ENCODE data around the gene ATAD3A.
"Not testable (repeated sequence)": the region's sequence is repeated elsewhere in the genome, so short reads cannot be mapped to it uniquely, and the experiment has no call there.

Gene ATAD3A

DNA sequence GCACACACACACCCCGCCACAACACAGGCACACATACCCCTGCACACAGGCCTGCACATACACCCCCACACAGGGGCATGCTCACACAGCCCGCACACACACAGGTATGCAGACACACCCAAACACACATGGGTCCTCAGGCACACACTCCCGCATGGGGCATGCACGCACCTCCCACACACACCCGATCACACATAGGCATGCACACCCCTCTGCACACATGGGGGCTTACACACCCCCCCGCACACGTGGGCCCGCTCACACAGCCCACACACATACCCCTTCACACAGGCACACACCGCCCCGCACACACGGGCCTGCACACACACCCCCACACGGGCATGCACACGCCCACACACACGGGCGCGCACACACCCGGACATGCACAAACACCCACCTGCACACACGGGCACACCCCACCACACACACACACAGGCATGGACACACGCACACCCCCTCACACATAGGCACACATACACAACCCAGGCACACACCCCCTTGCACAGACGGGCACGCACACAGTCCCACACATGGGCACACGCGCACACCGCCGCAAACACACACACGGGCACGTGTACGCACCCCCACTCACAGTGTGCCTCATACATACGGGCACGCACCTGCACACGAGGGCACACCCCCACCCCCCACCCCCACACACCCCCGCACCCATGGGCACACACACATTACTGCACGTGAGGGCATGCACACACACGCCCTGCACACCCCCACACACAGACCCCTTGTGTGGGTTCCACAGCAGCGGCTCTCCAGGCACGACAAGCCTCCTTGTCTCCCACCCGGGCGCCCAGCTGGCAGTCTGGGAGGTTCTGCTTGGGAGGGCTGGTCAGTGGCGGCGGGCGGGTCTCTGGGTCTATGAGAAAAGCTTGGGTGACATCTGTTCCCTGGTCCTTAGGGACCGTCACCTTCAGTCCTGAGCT lies 32.1 kb upstream of the ATAD3A start:
- no peak overlapping the region for H3K4me3 ChIP-seq (ENCODE audit: low read depth, low read length)
- no peak overlapping the region for H2AFZ ChIP-seq (ENCODE audit: low read length, unreplicated experiment)
- H3K27me3 ChIP-seq (ENCODE audit: insufficient read depth, low read length), result no peaks in the 10 kb centered on the region
- peaks cover 32% of the 10 kb centered on the region for H3K79me2 ChIP-seq (ENCODE audit: control insufficient read depth, insufficient read depth, low read length, unreplicated experiment)
- H3K4me1 ChIP-seq (ENCODE audit: control insufficient read depth, insufficient read depth, low read length, unreplicated experiment), result no peaks in the 10 kb centered on the region
- peaks cover 26% of the 10 kb centered on the region; the same call in 1 of the 2 replicates for H3K36me3 ChIP-seq (ENCODE audit: insufficient read depth, low read length)
- no peak overlapping the region for H3K27ac ChIP-seq (ENCODE audit: low read depth, low read length)

DNA sequence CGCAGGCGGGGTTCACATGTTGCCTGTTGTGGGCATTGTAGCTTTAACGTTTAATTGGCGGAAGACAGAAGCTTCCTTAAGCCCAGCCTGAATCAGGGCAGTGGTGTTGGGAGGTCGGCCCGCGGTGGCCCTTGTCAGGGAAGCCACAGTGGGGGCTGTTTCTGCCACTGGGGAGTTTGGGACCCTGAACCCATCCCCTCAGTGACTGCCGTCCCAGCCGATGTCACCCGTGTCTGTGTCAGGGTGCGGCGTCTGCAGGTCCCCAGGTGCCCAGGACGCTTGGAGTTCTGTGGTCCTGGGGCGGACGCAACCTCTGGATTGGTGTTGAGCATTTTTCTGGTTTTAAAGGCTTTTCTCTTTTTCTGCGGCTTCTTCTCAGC lies 31.5 kb upstream of the ATAD3A start:
- not testable (repeated sequence) for H3K4me1 ChIP-seq (ENCODE audit: control insufficient read depth, insufficient read depth, low read length, unreplicated experiment); H2AFZ ChIP-seq (ENCODE audit: low read length, unreplicated experiment); H3K4me3 ChIP-seq (ENCODE audit: low read depth, low read length); H3K27ac ChIP-seq (ENCODE audit: low read depth, low read length); H3K27me3 ChIP-seq (ENCODE audit: insufficient read depth, low read length)
- Histone ChIP-seq H3K36me3 (ENCODE audit: insufficient read depth, low read length) (peaks cover 26% of the 10 kb centered on the region; the same call in 1 of the 2 replicates), H3K79me2 (ENCODE audit: control insufficient read depth, insufficient read depth, low read length, unreplicated experiment) (peaks cover 28% of the 10 kb centered on the region)

DNA sequence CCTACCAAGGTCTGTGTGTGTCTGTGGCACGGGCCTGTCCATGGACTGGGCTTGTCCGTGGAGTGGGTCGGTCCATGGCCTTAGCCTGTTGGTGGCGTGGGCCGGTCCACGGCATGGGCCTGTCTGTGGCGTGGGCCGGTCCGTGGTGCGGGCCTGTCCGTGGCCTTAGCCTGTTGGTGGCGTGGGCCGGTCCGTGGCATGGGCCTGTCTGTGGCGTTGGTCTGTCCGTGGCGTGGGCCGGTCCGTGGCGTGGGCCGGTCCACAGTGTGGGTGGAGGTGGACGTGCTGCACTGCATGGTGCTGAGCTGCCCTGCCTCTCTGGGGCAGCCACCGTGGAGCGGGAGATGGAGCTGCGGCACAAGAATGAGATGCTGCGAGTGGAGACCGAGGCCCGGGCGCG lies 30.2 kb upstream of the ATAD3A start:
- Histone ChIP-seq H3K36me3 (ENCODE audit: insufficient read depth, low read length) (peaks cover 26% of the 10 kb centered on the region; the same call in 1 of the 2 replicates), H3K79me2 (ENCODE audit: control insufficient read depth, insufficient read depth, low read length, unreplicated experiment) (peaks cover 16% of the 10 kb centered on the region)
- H3K27me3 ChIP-seq (ENCODE audit: insufficient read depth, low read length); H3K27ac ChIP-seq (ENCODE audit: low read depth, low read length); H3K4me3 ChIP-seq (ENCODE audit: low read depth, low read length); H3K4me1 ChIP-seq (ENCODE audit: control insufficient read depth, insufficient read depth, low read length, unreplicated experiment); H2AFZ ChIP-seq (ENCODE audit: low read length, unreplicated experiment): not testable (repeated sequence)

DNA sequence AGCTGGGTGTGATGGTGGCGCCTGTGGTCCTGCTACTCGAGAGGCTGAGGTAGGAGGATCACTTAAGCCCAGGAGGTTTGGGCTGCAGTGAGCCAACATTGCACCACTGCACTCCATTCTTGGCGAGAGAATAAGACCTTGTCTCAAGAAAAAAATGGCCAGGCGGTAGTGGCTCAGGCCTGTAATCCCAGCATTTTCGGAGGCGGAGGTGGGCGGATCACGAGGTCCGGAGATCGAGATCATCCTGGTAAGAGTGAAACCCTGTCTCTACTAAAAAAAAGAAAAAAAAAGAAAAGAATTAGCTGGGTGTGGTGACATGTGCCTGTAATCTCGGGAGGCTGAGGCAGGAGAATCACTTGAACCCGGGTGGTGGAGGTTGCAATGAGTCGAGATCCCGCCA lies 29.1 kb upstream of the ATAD3A start:
- no peak overlapping the region for H2AFZ ChIP-seq (ENCODE audit: low read length, unreplicated experiment)
- H3K4me1 ChIP-seq (ENCODE audit: control insufficient read depth, insufficient read depth, low read length, unreplicated experiment), result no peaks in the 10 kb centered on the region
- H3K27ac ChIP-seq (ENCODE audit: low read depth, low read length), result no peak overlapping the region
- H3K79me2 ChIP-seq (ENCODE audit: control insufficient read depth, insufficient read depth, low read length, unreplicated experiment), result peaks cover 9% of the 10 kb centered on the region
- no peak overlapping the region for H3K4me3 ChIP-seq (ENCODE audit: low read depth, low read length)
- H3K36me3 ChIP-seq (ENCODE audit: insufficient read depth, low read length), result peaks cover 26% of the 10 kb centered on the region; the same call in 1 of the 2 replicates
- no peaks in the 10 kb centered on the region for H3K27me3 ChIP-seq (ENCODE audit: insufficient read depth, low read length)

DNA sequence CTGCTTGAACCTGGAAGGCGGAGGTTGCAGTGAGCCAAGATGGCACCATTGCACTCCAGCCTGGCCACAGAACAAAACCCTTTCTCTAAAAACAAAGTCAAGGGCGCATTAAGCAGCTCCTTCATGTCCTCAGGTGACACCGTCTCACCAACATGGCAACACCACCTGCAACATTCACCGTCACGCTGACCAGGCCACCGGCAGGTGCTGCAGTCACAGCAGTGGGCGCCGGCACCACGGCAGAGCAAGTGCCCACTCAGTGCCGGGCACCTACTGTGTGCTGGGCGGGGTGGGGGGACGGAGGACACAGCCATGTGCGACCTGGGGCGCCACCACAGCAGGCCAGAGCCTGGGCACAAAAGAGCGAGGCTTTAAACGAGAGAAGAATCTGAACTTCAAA lies 28.2 kb upstream of the ATAD3A start:
- Histone ChIP-seq H3K27ac (ENCODE audit: low read depth, low read length) (no peak overlapping the region), H3K4me3 (ENCODE audit: low read depth, low read length) (no peak overlapping the region), H3K4me1 (ENCODE audit: control insufficient read depth, insufficient read depth, low read length, unreplicated experiment) (no peaks in the 10 kb centered on the region), H3K36me3 (ENCODE audit: insufficient read depth, low read length) (peaks cover 29% of the 10 kb centered on the region), H2AFZ (ENCODE audit: low read length, unreplicated experiment) (no peak overlapping the region), H3K27me3 (ENCODE audit: insufficient read depth, low read length) (no peaks in the 10 kb centered on the region), H3K79me2 (ENCODE audit: control insufficient read depth, insufficient read depth, low read length, unreplicated experiment) (peaks cover 5% of the 10 kb centered on the region)

DNA sequence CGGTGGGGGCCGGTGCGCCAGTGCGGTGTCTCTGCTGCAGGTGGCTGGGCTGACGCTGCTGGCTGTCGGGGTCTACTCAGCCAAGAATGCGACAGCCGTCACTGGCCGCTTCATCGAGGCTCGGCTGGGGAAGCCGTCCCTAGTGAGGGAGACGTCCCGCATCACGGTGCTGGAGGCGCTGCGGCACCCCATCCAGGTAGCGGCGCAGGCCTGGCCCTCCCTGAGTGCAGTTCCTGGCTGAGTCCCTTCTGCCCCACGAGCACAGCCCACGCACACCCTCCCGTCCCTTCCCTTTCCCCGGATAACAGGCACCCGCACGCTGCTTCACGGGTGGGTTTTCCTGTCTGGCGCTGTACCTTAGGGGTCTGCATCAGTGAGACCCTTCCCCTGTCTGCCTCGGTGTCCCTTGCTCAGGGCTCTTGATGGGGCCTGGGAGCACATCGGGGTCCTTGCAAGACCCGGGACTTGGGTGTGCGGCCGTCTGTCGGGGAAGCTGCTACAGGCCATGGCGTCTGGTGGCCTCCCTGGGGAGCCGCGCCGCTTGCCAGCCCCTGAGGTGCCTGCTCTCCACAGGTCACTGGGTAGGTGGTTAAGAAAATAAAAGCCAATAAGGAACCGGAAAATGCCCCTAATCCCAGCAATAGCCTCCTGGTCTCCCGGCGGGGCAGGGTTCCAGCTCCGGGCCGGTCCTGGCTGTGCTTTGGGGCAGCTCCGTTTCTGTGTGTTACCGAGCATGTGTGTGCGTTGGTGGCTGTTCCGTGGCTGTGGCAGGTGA lies 26.8 kb upstream of the ATAD3A start:
- H2AFZ ChIP-seq (ENCODE audit: low read length, unreplicated experiment), result not testable (repeated sequence)
- H3K36me3 ChIP-seq (ENCODE audit: insufficient read depth, low read length), result peaks cover 36% of the 10 kb centered on the region

DNA sequence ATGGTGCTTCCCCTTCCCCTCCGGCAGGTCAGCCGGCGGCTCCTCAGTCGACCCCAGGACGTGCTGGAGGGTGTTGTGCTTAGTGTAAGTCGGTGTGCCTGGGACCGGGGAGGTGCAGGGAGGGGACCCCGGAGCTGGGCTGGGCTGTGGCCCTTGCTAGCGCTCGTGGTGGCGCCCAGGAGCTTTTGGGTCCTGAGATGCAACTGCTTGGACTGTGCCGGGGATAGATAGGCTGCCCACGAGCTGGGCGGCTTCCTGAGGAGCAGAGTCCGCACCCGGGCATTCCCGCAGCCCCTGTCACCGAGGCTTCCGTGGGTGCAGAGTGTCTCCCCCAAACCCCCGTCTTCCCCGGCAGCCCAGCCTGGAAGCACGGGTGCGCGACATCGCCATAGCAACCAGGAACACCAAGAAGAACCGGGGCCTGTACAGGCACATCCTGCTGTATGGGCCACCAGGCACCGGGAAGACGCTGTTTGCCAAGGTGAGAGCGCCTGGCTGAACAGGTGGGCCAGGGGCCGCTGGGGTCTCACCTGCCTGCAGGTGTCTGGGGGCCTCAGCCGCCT lies 26.1 kb upstream of the ATAD3A start:
- not testable (repeated sequence) for H3K27ac ChIP-seq (ENCODE audit: low read depth, low read length); H3K4me1 ChIP-seq (ENCODE audit: control insufficient read depth, insufficient read depth, low read length, unreplicated experiment); H3K79me2 ChIP-seq (ENCODE audit: control insufficient read depth, insufficient read depth, low read length, unreplicated experiment); H3K27me3 ChIP-seq (ENCODE audit: insufficient read depth, low read length); H2AFZ ChIP-seq (ENCODE audit: low read length, unreplicated experiment); H3K4me3 ChIP-seq (ENCODE audit: low read depth, low read length)
- H3K36me3 ChIP-seq (ENCODE audit: insufficient read depth, low read length), result peaks cover 42% of the 10 kb centered on the region

More for the DNA sequence above, 26.8 kb upstream of the ATAD3A start:
- H3K27ac ChIP-seq (ENCODE audit: low read depth, low read length); H3K4me1 ChIP-seq (ENCODE audit: control insufficient read depth, insufficient read depth, low read length, unreplicated experiment); H3K4me3 ChIP-seq (ENCODE audit: low read depth, low read length); H3K27me3 ChIP-seq (ENCODE audit: insufficient read depth, low read length); H3K79me2 ChIP-seq (ENCODE audit: control insufficient read depth, insufficient read depth, low read length, unreplicated experiment): not testable (repeated sequence)

DNA sequence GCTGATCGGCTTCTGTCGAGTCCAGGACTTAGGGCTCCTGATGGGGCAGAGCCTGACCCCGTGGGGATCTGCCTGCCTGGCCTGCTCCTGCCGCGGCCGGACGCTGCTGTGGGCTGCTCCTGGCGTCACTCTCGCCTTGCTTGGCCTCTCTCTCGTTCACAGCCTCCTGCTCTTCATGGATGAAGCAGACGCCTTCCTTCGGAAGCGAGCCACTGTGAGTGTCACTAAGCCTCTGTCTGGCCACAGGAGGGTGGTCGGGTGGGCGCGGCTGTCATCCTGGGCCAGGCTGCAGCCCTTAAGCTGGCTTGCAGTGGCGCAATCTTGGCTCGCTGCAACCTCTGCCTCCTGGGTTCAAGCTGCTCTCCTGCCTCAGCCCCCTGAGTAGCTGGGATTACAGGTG lies 24.3 kb upstream of the ATAD3A start:
- H3K79me2 ChIP-seq (ENCODE audit: control insufficient read depth, insufficient read depth, low read length, unreplicated experiment), result peaks cover 2% of the 10 kb centered on the region

DNA sequence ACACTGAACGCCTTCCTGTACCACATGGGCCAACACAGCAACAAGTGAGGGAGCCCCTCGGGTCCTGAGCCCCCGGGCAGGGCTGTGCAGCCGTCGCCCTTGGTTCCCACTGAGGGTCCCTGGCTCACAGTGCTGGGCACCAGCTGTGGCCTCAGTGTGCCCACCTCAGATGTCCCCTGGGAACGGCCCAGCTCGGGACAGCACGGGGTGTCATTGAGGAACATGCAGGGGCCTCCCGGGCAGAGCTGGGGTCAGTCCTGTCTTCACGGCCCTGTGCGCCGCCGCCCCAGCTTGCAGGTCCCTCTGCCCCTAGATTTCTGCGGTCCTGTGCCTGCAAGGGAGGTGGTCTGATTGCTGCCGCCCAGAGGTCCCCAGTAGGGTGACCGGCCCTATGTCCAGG lies 22.7 kb upstream of the ATAD3A start:
- no peak overlapping the region for H2AFZ ChIP-seq (ENCODE audit: low read length, unreplicated experiment)
- peaks cover 52% of the 10 kb centered on the region for H3K36me3 ChIP-seq (ENCODE audit: insufficient read depth, low read length)
- H3K4me1 ChIP-seq (ENCODE audit: control insufficient read depth, insufficient read depth, low read length, unreplicated experiment), result no peaks in the 10 kb centered on the region
- no peak overlapping the region for H3K27ac ChIP-seq (ENCODE audit: low read depth, low read length)
- no peaks in the 10 kb centered on the region for H3K27me3 ChIP-seq (ENCODE audit: insufficient read depth, low read length)
- no peaks in the 10 kb centered on the region for H3K79me2 ChIP-seq (ENCODE audit: control insufficient read depth, insufficient read depth, low read length, unreplicated experiment)
- H3K4me3 ChIP-seq (ENCODE audit: low read depth, low read length), result no peak overlapping the region

More for the DNA sequence above, 24.3 kb upstream of the ATAD3A start:
- Histone ChIP-seq H3K4me1 (ENCODE audit: control insufficient read depth, insufficient read depth, low read length, unreplicated experiment) (no peaks in the 10 kb centered on the region), H3K27me3 (ENCODE audit: insufficient read depth, low read length) (no peaks in the 10 kb centered on the region), H3K27ac (ENCODE audit: low read depth, low read length) (no peak overlapping the region), H3K36me3 (ENCODE audit: insufficient read depth, low read length) (peaks cover 54% of the 10 kb centered on the region), H3K4me3 (ENCODE audit: low read depth, low read length) (no peak overlapping the region), H2AFZ (ENCODE audit: low read length, unreplicated experiment) (no peak overlapping the region)

DNA sequence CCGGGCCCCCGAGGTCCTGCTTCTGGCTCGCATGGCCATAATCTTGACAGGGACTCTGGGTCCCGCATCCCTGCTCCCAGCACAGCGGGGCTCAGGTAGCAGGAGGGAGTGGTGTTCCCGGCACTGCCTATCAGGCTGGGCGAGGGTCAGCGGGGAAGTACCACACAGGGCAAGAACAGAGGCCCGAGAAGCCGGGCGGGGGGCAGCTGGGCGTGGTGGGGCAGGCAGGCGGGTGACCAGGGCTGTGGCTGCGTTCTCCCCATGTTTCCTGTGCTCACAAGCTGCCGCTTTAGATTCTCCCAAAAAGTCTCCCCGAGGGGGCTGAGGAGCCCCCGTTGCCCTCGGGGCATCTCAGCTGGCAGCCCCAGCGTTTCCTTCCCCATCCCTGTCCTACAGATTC lies 22.1 kb upstream of the ATAD3A start:
- Histone ChIP-seq H3K79me2 (ENCODE audit: control insufficient read depth, insufficient read depth, low read length, unreplicated experiment) (no peaks in the 10 kb centered on the region), H3K36me3 (ENCODE audit: insufficient read depth, low read length) (peaks cover 49% of the 10 kb centered on the region), H3K4me1 (ENCODE audit: control insufficient read depth, insufficient read depth, low read length, unreplicated experiment) (no peaks in the 10 kb centered on the region), H3K27ac (ENCODE audit: low read depth, low read length) (no peak overlapping the region), H2AFZ (ENCODE audit: low read length, unreplicated experiment) (no peak overlapping the region), H3K27me3 (ENCODE audit: insufficient read depth, low read length) (no peaks in the 10 kb centered on the region), H3K4me3 (ENCODE audit: low read depth, low read length) (no peak overlapping the region)

Data from ACC112 (cell line).